NCI-H2227 (cell line): ENCODE data around the gene THBS2.
"Not testable (repeated sequence)": the region's sequence is repeated elsewhere in the genome, so short reads cannot be mapped to it uniquely, and the experiment has no call there.

Experiments used
- DNase-seq: peaks from one replicate; lab custom pipeline; 2025; ENCODE audit not compliant: unreplicated experiment; lab: John Stamatoyannopoulos, UW

THBS2 gene

GRCh38 chr6:169253337-169254238 is at the start of gene THBS2:
TSS of gene THBS2 (minus strand) at chr6:169253846. CDS start at chr6:169250784, 3,062 bp downstream.
- no peak for DNase-seq

- DNase-seq, result no peak
Observed at GRCh38 chr6:169302716-169303115, 49.1 kb upstream of the THBS2 start.

GRCh38 chr6:169302255-169302654 is 48.6 kb upstream of the THBS2 start:
- DNase-seq, result no peak

GRCh38 chr6:169300916-169301315 is 47.3 kb upstream of the THBS2 start:
- no peak for DNase-seq

GRCh38 chr6:169298626-169299025 is 45.0 kb upstream of the THBS2 start:
- not testable (repeated sequence) for DNase-seq

GRCh38 chr6:169296622-169297021 is 43.0 kb upstream of the THBS2 start:
- DNase-seq, result no peak

- DNase-seq, result no peak
Observed at GRCh38 chr6:169296170-169296569, 42.5 kb upstream of the THBS2 start.

GRCh38 chr6:169293196-169293595 is 39.5 kb upstream of the THBS2 start:
- DNase-seq, result no peak

- DNase-seq, result no peak
Observed at GRCh38 chr6:169292338-169293124, 38.9 kb upstream of the THBS2 start.

- DNase-seq, result no peak
Observed at GRCh38 chr6:169291646-169292337, 38.1 kb upstream of the THBS2 start.

GRCh38 chr6:169291148-169291547 is 37.5 kb upstream of the THBS2 start:
- DNase-seq, result no peak

- no peak for DNase-seq
Observed at GRCh38 chr6:169289619-169290339, 36.1 kb upstream of the THBS2 start.

GRCh38 chr6:169289257-169289618 is 35.6 kb upstream of the THBS2 start:
- DNase-seq, result no peak

- no peak for DNase-seq
Observed at GRCh38 chr6:169288591-169288990, 34.9 kb upstream of the THBS2 start.

GRCh38 chr6:169287675-169288074 is 34.0 kb upstream of the THBS2 start:
- DNase-seq, result no peak

- no peak for DNase-seq
Observed at GRCh38 chr6:169286961-169287360, 33.3 kb upstream of the THBS2 start.

GRCh38 chr6:169285165-169285564 is 31.5 kb upstream of the THBS2 start:
- DNase-seq, result no peak

GRCh38 chr6:169283924-169284323 is 30.3 kb upstream of the THBS2 start:
- DNase-seq, result no peak

GRCh38 chr6:169282043-169282442 is 28.4 kb upstream of the THBS2 start:
- no peak for DNase-seq

GRCh38 chr6:169277619-169278018 is 24.0 kb upstream of the THBS2 start:
- DNase-seq, result no peak

- no peak for DNase-seq
Observed at GRCh38 chr6:169274781-169275180, 21.1 kb upstream of the THBS2 start.
